Astrocyte of the cerebellum (primary cell): Measurements from ENCODE around the gene CYP1A2.

Source experiments
- DNase-seq: peaks from one replicate; pipeline ENCODE4 v3.0.0-alpha.2; 2011; ENCODE audit warnings: low read depth
- H3K4me3 ChIP-seq: 2 replicates; pipeline ENCODE4 v1.5.1; 2011; ENCODE audit warnings: mild to moderate bottlenecking, low read depth, low read length, moderate library complexity
- in situ Hi-C: cut with HindIII; loops from 2 replicates; pipeline ENCODE4 v1.10.0; 2017; ENCODE audit warnings: low sequenced_read_pairs
- TF ChIP-seq, protein P1 (sequence below): IDR thresholded peaks from 2 replicates; pipeline ENCODE4 v1.5.1; 2012; ENCODE audit warnings: low read length, low read depth, moderate library complexity, mild to moderate bottlenecking; ENCODE audit errors: missing control alignments

Gene CYP1A2

DNA sequence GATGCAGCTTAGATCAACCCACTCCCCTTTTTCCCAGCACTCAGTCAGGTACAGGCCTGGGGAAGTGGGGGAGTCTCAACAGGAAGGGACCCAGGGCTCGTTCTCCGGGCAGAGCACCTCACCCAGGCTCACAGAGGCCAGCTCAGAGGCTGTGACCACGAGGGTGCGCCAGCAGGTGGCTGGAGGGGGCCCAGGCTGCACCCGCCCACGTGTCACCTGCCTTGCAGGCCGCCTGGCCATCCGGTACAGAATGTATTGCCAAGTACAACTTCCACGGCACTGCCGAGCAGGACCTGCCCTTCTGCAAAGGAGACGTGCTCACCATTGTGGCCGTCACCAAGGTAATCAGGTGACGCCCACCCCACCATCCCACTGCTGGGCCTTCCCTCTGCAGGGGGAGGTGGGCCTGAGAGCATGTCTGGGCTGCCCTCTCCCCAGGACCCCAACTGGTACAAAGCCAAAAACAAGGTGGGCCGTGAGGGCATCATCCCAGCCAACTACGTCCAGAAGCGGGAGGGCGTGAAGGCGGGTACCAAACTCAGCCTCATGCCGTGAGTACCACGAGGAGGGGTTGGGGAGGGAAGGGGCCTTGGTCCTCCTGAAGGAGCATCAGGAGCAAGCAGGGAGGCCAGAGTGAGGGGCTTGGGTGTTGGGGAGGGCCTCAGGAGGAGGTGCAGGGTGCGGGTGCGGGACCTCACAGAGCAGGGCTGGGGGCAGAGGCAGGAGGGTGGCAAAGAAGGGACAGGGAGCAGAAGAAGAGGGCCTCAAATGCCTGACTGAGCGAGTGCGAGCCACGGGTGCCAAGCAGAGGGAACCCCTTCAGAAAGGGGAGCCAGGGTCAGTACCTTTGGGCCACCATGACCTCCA is 50.0 kb downstream of the CYP1A2 start:
- DNase-seq, result no peak
- in situ Hi-C loops, result no loop called here
- TF ChIP-seq, protein P1, sequence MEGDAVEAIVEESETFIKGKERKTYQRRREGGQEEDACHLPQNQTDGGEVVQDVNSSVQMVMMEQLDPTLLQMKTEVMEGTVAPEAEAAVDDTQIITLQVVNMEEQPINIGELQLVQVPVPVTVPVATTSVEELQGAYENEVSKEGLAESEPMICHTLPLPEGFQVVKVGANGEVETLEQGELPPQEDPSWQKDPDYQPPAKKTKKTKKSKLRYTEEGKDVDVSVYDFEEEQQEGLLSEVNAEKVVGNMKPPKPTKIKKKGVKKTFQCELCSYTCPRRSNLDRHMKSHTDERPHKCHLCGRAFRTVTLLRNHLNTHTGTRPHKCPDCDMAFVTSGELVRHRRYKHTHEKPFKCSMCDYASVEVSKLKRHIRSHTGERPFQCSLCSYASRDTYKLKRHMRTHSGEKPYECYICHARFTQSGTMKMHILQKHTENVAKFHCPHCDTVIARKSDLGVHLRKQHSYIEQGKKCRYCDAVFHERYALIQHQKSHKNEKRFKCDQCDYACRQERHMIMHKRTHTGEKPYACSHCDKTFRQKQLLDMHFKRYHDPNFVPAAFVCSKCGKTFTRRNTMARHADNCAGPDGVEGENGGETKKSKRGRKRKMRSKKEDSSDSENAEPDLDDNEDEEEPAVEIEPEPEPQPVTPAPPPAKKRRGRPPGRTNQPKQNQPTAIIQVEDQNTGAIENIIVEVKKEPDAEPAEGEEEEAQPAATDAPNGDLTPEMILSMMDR, result no peak
- H3K4me3 ChIP-seq, result no peak overlapping the region

DNA sequence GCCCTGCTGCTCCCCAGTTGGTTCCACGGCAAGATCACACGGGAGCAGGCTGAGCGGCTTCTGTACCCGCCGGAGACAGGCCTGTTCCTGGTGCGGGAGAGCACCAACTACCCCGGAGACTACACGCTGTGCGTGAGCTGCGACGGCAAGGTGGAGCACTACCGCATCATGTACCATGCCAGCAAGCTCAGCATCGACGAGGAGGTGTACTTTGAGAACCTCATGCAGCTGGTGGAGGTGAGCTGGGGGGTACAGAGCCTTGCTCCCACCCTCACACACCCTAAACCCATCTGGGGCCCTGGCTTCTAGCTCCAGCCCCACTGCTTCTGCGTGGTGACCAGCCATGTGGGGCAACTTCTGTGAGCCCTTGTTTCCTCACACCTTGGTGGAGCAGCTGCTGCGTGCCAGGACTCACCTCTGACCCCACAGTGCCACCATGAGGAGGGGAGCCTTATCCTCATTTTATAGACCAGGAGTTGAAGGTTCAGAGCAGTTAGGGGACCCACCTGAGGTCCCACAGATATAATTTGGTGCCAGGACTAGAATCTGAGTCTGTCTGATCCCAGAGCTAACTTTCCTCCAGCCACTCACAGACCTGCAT is 50.7 kb downstream of the CYP1A2 start:
- TF ChIP-seq, protein P1, result no peak
- in situ Hi-C loops, result no loop called here
- DNase-seq, result no peak
- H3K4me3 ChIP-seq, result no peak overlapping the region

DNA sequence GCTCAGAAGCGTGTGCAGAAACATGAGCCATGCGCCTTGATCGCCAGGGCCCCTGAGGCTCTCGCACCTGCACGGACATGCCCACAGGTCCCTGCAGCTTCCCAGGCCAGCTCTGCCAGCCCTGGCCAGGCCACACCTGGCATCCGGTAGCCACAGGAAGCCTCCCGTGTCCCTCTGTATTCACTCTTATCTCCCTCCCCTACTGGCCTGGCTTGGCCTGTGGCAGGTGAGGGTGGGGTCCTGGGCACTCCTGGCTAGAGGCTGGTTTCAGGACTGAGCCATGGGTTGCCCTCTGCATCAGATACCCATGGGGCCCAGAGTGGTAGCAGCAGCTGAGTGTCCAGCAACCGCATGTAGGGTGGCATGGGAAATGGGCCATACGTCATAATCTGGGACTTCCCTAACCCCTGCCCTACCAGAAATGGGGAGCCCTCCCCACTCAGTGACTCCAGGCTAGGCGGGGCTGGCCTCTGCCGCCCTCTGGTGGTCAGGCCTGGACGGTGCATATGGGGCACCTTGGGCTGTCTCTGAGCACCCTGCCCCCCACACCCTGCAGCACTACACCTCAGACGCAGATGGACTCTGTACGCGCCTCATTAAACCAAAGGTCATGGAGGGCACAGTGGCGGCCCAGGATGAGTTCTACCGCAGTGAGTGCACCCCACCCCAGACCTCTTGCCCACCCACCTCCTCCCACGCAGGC is 51.4 kb downstream of the CYP1A2 start:
- TF ChIP-seq, protein P1, result peak; percentile 96
- in situ Hi-C loops, result no loop called here
- DNase-seq, result no peak
- H3K4me3 ChIP-seq, result no peak overlapping the region

DNA sequence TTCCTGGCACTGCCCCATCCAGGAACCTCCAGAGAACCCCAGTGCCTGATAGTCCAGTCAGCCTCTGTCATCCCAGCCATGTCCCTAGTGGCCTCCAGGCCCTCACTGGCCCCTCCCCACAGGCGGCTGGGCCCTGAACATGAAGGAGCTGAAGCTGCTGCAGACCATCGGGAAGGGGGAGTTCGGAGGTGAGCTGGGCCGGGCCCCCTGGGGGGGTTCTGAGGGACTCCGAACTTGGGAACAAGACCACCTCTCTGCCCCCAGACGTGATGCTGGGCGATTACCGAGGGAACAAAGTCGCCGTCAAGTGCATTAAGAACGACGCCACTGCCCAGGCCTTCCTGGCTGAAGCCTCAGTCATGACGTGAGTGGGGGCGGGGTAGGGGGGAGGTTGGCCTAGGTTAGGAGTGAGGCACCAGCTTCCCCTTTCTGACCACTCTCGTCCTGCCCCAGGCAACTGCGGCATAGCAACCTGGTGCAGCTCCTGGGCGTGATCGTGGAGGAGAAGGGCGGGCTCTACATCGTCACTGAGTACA is 52.0 kb downstream of the CYP1A2 start:
- TF ChIP-seq, protein P1, result no peak
- in situ Hi-C loops, result no loop called here
- DNase-seq, result no peak
- H3K4me3 ChIP-seq, result no peak overlapping the region

DNA sequence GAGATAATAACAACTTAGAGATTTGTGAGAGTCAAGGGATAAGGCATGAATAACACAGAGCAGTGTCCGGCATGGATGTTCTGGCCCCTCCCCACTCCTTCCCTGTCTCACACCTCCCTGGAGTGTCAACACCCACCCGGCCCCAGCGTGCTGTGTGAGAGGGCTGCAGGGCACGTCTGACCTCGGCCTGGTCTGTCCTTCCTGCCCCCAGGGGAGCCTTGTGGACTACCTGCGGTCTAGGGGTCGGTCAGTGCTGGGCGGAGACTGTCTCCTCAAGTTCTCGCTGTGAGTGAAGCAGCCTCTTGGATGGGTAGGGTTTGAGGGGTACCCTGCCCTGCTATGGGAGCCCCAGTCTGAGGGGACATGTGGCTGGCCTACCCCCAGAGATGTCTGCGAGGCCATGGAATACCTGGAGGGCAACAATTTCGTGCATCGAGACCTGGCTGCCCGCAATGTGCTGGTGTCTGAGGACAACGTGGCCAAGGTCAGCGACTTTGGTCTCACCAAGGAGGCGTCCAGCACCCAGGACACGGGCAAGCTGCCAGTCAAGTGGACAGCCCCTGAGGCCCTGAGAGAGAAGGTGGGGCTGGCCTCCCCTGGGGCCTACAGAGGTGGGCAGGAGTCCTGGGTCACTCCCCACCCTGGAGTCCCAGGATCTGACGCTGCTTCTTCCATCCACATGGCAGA is 52.8 kb downstream of the CYP1A2 start:
- no peak for DNase-seq
- H3K4me3 ChIP-seq, result no peak overlapping the region
- in situ Hi-C loops, result no loop called here
- TF ChIP-seq, protein P1, result no peak

DNA sequence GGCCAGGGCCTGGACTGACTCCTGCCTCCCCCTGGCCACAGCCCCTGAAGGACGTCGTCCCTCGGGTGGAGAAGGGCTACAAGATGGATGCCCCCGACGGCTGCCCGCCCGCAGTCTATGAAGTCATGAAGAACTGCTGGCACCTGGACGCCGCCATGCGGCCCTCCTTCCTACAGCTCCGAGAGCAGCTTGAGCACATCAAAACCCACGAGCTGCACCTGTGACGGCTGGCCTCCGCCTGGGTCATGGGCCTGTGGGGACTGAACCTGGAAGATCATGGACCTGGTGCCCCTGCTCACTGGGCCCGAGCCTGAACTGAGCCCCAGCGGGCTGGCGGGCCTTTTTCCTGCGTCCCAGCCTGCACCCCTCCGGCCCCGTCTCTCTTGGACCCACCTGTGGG is 53.6 kb downstream of the CYP1A2 start:
- no peak for DNase-seq
- H3K4me3 ChIP-seq, result no peak overlapping the region
- in situ Hi-C loops, result no loop called here
- TF ChIP-seq, protein P1, result no peak
